Subcutaneous abdominal adipose tissue (tissue), 5 donors: ENCODE data around the gene HRK.

Source experiments
- H3K27ac ChIP-seq: one replicate; pipeline ENCODE4 v1.7.0; 2013; ENCODE audit warnings: low read depth, mild to moderate bottlenecking, inconsistent platforms, low read length, moderate library complexity
- H3K27me3 ChIP-seq, 5 donors: one replicate each; pipeline ENCODE4 v1.7.0; 2013; ENCODE audit warnings: low read length in 5 of 5, inconsistent platforms in 1 of 5; ENCODE audit not compliant: control insufficient read depth in 5 of 5, insufficient read depth in 4 of 5
- H3K36me3 ChIP-seq, 5 donors: one replicate each; pipeline ENCODE4 v1.7.0; 2013; ENCODE audit warnings: low read length in 5 of 5; ENCODE audit not compliant: control insufficient read depth in 5 of 5, insufficient read depth in 5 of 5
- H3K4me1 ChIP-seq, 5 donors: one replicate each; pipeline ENCODE4 v1.7.0; 2013; ENCODE audit warnings: low read length in 5 of 5, mild to moderate bottlenecking in 3 of 5, moderate library complexity in 1 of 5; ENCODE audit not compliant: control insufficient read depth in 5 of 5, insufficient read depth in 5 of 5
- H3K4me3 ChIP-seq, 5 donors: one replicate each; pipeline ENCODE4 v1.7.0; 2013; ENCODE audit warnings: low read length in 5 of 5, low read depth in 1 of 5
- H3K9ac ChIP-seq, 5 donors: one replicate each; pipeline ENCODE4 v1.7.0; 2013; ENCODE audit warnings: low read length in 5 of 5, mild to moderate bottlenecking in 4 of 5, moderate library complexity in 3 of 5
- H3K9me3 ChIP-seq, 5 donors: one replicate each; pipeline ENCODE4 v1.7.0; 2013; ENCODE audit warnings: low read length in 5 of 5; ENCODE audit not compliant: control insufficient read depth in 5 of 5
- donor health status: healthy.
- donor health status: healthy.
- donor health status: healthy.
- donor health status: healthy.
- donor health status: healthy.

Gene HRK

DNA sequence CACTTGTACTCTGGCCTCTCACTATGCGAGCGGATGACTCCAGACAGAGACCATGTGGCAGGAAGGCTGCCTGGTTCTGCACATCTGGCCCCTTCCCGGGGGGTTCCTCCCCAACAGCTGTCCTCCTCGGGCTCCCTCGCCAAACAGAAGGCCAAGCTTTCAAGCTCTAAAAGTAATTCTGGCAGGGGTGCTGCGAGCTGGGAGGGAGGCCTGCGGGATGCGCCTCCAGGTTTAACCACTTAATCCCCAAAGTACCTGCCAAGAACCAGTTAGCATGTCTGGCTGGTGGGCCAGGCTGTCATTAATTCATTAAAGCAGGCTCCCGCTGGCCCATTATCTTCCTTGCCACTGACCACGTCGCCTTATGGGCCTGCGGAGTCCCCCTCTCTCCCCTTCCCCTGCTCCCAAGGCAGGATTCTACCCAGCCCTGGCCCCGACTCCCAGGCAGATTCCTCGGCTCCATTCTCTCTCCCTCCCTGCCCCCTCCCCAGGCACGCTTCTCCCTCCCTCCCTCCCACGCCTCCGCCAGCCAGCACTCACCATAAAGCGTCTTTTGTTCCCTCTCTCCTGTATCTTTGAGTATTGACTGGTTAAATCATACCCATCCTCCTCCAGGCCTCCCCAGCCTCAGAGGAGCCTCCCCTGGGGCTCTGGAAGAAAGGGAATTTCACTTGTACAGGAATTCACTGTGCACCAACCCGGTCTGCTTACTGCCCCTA is 4.9 kb downstream of the HRK start:
- H3K27me3 ChIP-seq = peaks cover 43 to 55% (median 45%) of the 10 kb centered on the region in 5 donors
- H3K9me3 ChIP-seq = peaks cover 5 to 14% (median 10%) of the 10 kb centered on the region in 5 donors
- peaks cover 0 to 25% (median 15%) of the 10 kb centered on the region in 5 donors for H3K4me1 ChIP-seq
- H3K36me3 ChIP-seq = no peaks in the 10 kb centered on the region
- H3K4me3 ChIP-seq = no peak overlapping the region
- H3K9ac ChIP-seq = no peak overlapping the region
- no peak overlapping the region for H3K27ac ChIP-seq

DNA sequence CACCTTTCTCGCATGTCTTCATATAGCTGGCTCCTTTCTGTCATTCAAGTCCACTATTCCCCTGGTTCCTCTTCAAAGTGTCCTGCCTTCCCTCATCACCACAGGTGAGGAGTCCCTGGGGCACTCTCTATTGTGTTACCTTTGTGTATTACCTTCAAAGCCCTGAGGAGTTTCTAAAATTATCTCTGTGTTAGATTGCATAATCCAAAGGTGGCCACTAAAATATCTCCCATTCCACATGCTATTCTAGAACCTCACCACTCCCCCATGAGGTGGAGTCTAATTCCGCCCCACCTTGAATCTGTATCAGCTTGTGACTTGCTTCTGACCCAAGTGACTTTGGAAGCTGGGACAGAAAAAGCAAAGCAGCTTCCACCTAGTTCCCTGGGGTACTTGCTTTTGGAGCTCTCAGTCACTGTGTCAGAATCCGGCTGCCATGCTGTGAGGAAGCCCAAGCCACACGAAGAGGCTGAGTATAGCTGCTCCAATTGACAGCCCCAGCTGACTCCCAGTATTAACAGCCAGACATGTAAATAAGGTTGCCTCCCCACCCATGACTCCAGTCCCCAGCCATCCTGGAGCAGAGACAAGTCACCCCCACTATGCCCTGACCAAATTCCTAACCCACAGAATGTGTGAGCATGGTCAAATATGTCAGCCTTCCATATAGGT is 6.8 kb downstream of the HRK start:
- Histone ChIP-seq H3K27ac (no peak overlapping the region), H3K9me3 (peaks cover 5 to 14% (median 10%) of the 10 kb centered on the region in 5 donors), H3K4me3 (no peak overlapping the region), H3K36me3 (no peaks in the 10 kb centered on the region), H3K9ac (no peak overlapping the region), H3K27me3 (peaks cover 32 to 44% (median 37%) of the 10 kb centered on the region in 5 donors), H3K4me1 (peaks cover 0 to 13% (median 11%) of the 10 kb centered on the region in 5 donors)

DNA sequence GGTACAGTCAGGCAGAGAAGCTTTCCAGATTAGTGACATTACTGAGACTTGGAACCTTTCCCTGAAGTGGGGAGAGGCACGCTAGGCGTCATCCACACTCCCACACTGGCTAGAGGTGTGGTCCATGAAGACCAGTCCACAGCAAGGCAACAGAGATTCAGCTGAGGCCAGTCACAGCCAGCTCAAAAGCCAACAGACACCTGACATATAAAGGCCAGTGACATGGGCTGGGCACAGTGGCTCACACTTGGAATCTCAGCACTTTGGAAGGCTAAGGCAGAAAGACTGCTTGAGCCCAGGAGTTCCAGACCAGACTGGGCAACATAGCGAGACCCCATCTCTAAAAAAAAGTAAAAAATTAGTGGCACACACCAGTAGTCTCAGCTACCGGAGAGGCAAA is 10.9 kb downstream of the HRK start:
- Histone ChIP-seq H3K9me3 (peaks cover 5 to 14% (median 10%) of the 10 kb centered on the region in 5 donors), H3K9ac (no peak overlapping the region), H3K27ac (no peak overlapping the region), H3K4me3 (no peak overlapping the region), H3K4me1 (no peaks in the 10 kb centered on the region), H3K27me3 (peaks cover 0 to 10% (median 7%) of the 10 kb centered on the region in 5 donors), H3K36me3 (no peaks in the 10 kb centered on the region)

DNA sequence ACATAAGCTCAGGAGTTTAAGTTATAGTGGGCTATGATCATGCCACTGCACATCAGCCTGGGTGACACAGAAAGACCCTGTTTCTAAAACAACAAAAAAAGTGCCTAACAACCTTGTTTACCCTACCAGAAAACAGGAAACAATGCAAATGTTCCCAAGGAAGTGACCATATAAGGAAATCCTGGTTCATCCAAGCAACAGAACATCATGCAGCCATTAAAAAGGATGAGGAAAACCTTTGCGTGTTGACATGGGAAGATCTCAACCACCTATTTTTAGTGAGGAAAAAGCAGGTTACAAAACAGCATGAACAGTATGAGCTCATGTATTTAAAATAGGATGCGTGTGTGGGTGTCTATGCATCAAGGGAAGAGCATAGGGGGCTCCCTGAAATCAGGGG is 13.7 kb downstream of the HRK start:
- Histone ChIP-seq H3K36me3 (no peaks in the 10 kb centered on the region), H3K9me3 (no peaks in the 10 kb centered on the region), H3K4me3 (no peak overlapping the region), H3K27ac (no peak overlapping the region), H3K9ac (no peak overlapping the region), H3K27me3 (peaks cover 0 to 6% (median 2%) of the 10 kb centered on the region in 5 donors), H3K4me1 (no peaks in the 10 kb centered on the region)

DNA sequence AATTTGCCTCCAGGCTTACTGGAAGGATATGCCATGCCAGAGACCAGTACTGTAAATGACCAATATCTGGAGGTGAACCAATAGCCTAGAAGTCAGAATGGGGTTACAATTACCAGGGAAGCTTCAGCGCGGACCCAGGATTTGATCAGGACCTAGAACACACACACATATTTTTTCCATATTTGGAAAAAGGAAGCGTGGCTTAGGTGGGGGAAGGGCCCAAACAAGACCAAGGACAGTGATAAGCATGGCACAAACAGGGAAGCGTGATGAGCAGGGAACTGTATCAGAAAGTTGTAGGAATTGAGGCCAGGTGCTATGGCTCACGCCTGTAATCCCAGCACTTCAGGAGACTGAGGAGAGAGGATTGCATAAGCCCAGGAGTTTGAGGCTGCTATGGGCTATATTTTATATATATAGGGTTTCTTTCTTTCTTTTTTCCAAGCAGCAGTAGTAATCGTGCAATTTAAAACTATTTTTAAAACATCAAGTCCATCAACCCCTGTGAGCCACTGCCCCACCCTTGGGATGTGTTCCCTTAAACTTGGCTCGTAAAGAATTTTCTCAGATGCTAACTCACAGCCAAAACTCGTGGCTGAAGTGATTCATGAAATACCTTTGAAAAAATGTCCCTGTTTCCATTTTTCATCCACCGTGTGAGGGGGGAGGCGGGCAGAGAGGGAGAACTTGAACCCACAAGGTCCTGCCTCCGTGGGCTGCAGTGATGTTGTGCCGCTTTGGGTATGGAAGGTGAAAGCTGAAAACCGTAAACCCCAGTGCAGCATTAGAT is 16.7 kb downstream of the HRK start:
- H3K36me3 ChIP-seq = no peaks in the 10 kb centered on the region
- H3K4me1 ChIP-seq = peaks cover 0 to 15% (median 6%) of the 10 kb centered on the region in 5 donors
- H3K27me3 ChIP-seq = peaks cover 0 to 9% (median 6%) of the 10 kb centered on the region in 5 donors
- H3K4me3 ChIP-seq = no peak overlapping the region
- no peak overlapping the region for H3K27ac ChIP-seq
- H3K9me3 ChIP-seq = no peaks in the 10 kb centered on the region
- no peak overlapping the region for H3K9ac ChIP-seq

DNA sequence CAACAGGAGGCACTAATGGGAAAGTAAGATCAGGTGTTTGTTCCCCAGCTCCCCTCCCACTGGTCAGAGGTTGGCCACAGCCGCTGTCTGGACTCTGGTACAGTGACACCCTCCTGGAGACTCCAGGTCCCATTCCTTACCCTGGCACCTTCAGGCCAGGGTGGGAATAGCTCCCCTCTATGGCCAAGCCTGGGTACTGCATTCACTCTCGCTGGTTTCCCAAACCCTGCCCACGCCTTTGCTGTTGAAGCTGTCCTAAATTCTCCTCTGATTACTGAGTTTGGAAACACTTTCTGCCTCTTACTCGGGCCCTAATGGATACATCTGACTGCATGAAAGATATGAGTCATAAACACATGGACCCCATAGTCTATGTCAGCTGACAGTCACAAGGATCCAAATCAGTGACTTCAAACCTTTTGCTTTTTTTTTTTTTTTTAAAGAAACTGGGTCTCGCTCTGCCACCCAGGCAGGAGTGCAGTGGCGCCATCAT is 17.9 kb downstream of the HRK start:
- Histone ChIP-seq H3K27me3 (peaks cover 0 to 9% (median 6%) of the 10 kb centered on the region in 5 donors), H3K36me3 (no peaks in the 10 kb centered on the region), H3K9me3 (no peaks in the 10 kb centered on the region), H3K27ac (no peak overlapping the region), H3K9ac (no peak overlapping the region), H3K4me1 (peaks cover 0 to 16% (median 9%) of the 10 kb centered on the region in 5 donors), H3K4me3 (no peak overlapping the region)

DNA sequence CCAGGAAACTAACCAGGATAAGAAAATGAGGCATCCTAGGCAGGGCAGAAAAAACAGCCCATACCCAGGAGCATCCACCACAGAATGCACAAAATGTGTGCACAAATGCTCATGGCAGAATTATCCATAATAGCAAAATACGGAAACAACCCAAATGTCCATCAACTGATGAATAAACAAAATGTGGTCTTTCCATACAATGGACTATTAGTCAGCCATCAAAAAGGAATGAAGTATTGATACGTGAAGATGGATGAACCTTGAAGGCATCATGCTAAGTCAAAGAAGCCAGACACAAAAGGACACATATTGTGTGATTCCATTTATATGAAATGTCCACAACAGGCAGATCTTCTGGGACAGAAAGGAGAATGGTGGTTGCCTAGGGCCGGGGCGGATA is 19.1 kb downstream of the HRK start:
- Histone ChIP-seq H3K4me3 (no peak overlapping the region), H3K9ac (no peak overlapping the region), H3K36me3 (no peaks in the 10 kb centered on the region), H3K27ac (no peak overlapping the region), H3K27me3 (peaks cover 0 to 9% (median 6%) of the 10 kb centered on the region in 5 donors), H3K9me3 (no peaks in the 10 kb centered on the region), H3K4me1 (peaks cover 0 to 16% (median 9%) of the 10 kb centered on the region in 5 donors)

DNA sequence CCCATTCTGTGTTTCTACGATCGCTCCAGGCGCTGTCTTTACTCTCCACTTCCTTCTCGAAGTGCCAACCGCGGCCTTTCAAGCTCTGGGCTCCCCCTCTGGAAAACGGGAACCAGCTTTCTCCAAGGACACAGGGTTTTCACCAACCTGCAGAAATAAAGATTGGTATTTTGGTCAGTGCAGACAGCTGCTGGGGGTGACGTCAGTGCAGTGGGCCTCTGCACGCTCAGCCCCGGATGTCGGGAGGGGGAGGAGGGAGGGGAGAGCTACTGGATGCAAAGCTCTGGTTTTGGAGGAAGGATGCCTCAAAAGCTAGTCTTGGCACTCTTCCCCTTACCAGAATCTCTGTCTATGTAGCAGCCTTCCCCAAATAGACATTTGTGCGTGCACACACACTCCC is 19.9 kb downstream of the HRK start:
- H3K4me1 ChIP-seq = peaks cover 0 to 16% (median 9%) of the 10 kb centered on the region in 5 donors
- no peak overlapping the region for H3K4me3 ChIP-seq
- H3K9ac ChIP-seq = no peak overlapping the region
- H3K27me3 ChIP-seq = peaks cover 0 to 15% (median 9%) of the 10 kb centered on the region in 5 donors
- H3K27ac ChIP-seq = no peak overlapping the region
- no peaks in the 10 kb centered on the region for H3K36me3 ChIP-seq
- no peaks in the 10 kb centered on the region for H3K9me3 ChIP-seq

DNA sequence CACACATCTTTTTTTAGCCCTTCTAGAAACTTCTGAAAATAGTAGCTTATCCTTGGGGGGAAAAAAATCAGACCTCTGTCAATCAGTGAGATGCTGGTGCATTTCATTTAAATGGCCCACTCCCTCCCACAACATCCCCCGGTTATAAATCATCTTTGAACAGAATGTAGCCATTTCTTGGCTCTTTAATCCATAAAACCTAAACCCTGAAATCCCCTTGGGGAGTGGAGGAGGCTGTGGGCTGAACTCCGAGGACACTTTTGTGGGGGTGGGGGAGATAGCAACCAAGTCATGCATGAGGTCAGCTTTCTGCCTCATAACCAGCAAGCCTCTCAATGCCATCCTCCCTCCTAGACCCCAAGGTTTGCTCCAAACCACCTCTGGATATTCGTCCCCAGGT is 21.0 kb downstream of the HRK start:
- H3K27me3 ChIP-seq = peaks cover 0 to 23% (median 9%) of the 10 kb centered on the region in 5 donors
- H3K27ac ChIP-seq = no peak overlapping the region
- H3K36me3 ChIP-seq = no peaks in the 10 kb centered on the region
- peaks cover 0 to 16% (median 9%) of the 10 kb centered on the region in 5 donors for H3K4me1 ChIP-seq
- peak overlapping the region in 4 of 5 donors; percentile 26 to 58 (median 30) for H3K4me3 ChIP-seq
- H3K9me3 ChIP-seq = no peaks in the 10 kb centered on the region
- H3K9ac ChIP-seq = no peak overlapping the region
